ENCODE results near the gene ANKRD6. TPM values are rescaled to one million over a fixed set of nuclear protein-coding genes. Genes with fewer than 3 reads are reported as not detected.

Gene ANKRD6
- polyA plus RNA-seq, 1 of the 3 experiments (the other 2 are of a cell fraction), result 2.6 TPM

DNA sequence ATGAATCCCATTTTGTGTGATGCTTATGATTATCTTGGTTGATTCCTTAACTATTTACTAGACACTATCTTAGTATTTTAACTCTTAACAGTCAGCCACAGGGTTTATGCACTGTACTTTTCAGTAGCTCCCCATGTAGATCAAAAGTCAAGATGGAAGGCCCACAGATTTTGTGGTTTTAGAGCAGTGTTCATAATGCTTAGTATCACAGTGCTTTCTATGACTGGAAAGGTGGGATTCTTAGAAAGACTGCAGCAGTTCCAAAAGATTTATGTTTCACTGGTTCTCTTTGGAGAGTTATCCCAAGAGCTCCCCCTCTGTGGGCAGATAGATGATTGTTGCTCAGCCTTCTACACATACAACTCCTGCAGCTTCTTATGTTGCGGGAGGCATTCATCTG lies 34.5 kb downstream of the ANKRD6 start:
- Histone ChIP-seq H4K20me1 (ENCODE audit: insufficient read depth) (no peaks in the 10 kb centered on the region), H3K9ac (no peak overlapping the region), H2AFZ (ENCODE audit: low read depth) (no peak overlapping the region), H3K4me3 (ENCODE audit: low read depth in 2 of 2, low read length in 1 of 2) (no peak overlapping the region), H3K9me3 (no peaks in the 10 kb centered on the region), H3K36me3 (replicated peaks in 1 of 2; ENCODE audit: control insufficient read depth in 1 of 2, insufficient read depth in 2 of 2, low read length in 1 of 2) (no peaks in the 10 kb centered on the region), H3F3A (replicated peaks; ENCODE audit: insufficient read depth) (no peaks in the 10 kb centered on the region), H3K9me2 (no peaks in the 10 kb centered on the region), H3K27ac (ENCODE audit: low read depth in 2 of 2, low read length in 1 of 2) (no peak overlapping the region), H3K27me3 (ENCODE audit: insufficient read depth) (no peaks in the 10 kb centered on the region), H3K4me1 (ENCODE audit: control insufficient read depth in 1 of 2, insufficient read depth in 2 of 2, low read depth in 1 of 2, low read length in 1 of 2) (no peaks in the 10 kb centered on the region; a peak in 1 of 4 replicates), H3K79me2 (ENCODE audit: insufficient read depth) (no peaks in the 10 kb centered on the region), H3K4me2 (no peak overlapping the region)
- CTCF ChIA-PET, result interaction anchor here (1.0 to 1.9 kb wide), 3 partner anchors 13 to 95 kb away, joined by 3 to 5 read pairs (median 5); no protein-coding TSS in a partner anchor
- WGBS (ENCODE audit: low lambda C conversion rate), result 100% methylated on average over 1 of the region's 1 CpG
- DNase-seq, result no peak
- POLR2A ChIA-PET, result no interaction called here
- TF ChIP-seq TCF12 (IDR thresholded peaks at IDR 0.05) (no peak), EZH2phosphoT487 (IDR thresholded peaks at IDR 0.05; ENCODE audit: borderline replicate concordance, low read depth) (no peak), RXRA (IDR thresholded peaks at IDR 0.05; ENCODE audit: borderline replicate concordance, low read depth) (no peak), GATA2 (CRISPR knock-in tag; IDR thresholded peaks at IDR 0.05) (no peak), SMC3 (IDR thresholded peaks at IDR 0.05; ENCODE audit: low read depth, low read length) (no peak), EP300 (IDR thresholded peaks at IDR 0.05; ENCODE audit: borderline replicate concordance in 1 of 2, low read depth in 1 of 2, low read length in 1 of 2) (no peak), TEAD4 (IDR thresholded peaks at IDR 0.05; ENCODE audit: borderline replicate concordance, insufficient read depth) (no peak), NRF1 (IDR thresholded peaks at IDR 0.05; ENCODE audit: low read depth, low read length) (no peak), POLR2AphosphoS5 (IDR thresholded peaks at IDR 0.05; ENCODE audit: low read depth, low read length) (no peak), CHD2 (IDR thresholded peaks at IDR 0.05; ENCODE audit: low read length, partially characterized antibody) (no peak), GABPA (IDR thresholded peaks at IDR 0.05; ENCODE audit: low read depth) (no peak), YY1 (IDR thresholded peaks at IDR 0.05; ENCODE audit: low read depth) (no peak), FOXM1 (IDR thresholded peaks at IDR 0.05; ENCODE audit: low read depth) (no peak), MEF2A (IDR thresholded peaks at IDR 0.05; ENCODE audit: borderline replicate concordance, low read depth) (no peak), RCOR1 (IDR thresholded peaks at IDR 0.05; ENCODE audit: low read length) (no peak), JUND (IDR thresholded peaks at IDR 0.05) (no peak)
- TF ChIP-seq, protein P1, sequence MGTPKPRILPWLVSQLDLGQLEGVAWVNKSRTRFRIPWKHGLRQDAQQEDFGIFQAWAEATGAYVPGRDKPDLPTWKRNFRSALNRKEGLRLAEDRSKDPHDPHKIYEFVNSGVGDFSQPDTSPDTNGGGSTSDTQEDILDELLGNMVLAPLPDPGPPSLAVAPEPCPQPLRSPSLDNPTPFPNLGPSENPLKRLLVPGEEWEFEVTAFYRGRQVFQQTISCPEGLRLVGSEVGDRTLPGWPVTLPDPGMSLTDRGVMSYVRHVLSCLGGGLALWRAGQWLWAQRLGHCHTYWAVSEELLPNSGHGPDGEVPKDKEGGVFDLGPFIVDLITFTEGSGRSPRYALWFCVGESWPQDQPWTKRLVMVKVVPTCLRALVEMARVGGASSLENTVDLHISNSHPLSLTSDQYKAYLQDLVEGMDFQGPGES (IDR thresholded peaks at IDR 0.05; ENCODE audit: low read depth, low read length), result no peak
- TF ChIP-seq, protein P2, sequence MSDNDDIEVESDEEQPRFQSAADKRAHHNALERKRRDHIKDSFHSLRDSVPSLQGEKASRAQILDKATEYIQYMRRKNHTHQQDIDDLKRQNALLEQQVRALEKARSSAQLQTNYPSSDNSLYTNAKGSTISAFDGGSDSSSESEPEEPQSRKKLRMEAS (IDR thresholded peaks at IDR 0.05; ENCODE audit: low read depth), result no peak
- TF ChIP-seq, protein P3, sequence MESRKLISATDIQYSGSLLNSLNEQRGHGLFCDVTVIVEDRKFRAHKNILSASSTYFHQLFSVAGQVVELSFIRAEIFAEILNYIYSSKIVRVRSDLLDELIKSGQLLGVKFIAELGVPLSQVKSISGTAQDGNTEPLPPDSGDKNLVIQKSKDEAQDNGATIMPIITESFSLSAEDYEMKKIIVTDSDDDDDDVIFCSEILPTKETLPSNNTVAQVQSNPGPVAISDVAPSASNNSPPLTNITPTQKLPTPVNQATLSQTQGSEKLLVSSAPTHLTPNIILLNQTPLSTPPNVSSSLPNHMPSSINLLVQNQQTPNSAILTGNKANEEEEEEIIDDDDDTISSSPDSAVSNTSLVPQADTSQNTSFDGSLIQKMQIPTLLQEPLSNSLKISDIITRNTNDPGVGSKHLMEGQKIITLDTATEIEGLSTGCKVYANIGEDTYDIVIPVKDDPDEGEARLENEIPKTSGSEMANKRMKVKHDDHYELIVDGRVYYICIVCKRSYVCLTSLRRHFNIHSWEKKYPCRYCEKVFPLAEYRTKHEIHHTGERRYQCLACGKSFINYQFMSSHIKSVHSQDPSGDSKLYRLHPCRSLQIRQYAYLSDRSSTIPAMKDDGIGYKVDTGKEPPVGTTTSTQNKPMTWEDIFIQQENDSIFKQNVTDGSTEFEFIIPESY (IDR thresholded peaks at IDR 0.05; ENCODE audit: borderline replicate concordance, low read depth), result no peak
